Naive thymus-derived CD8-positive, alpha-beta T cell (primary cell): ENCODE measurements around the gene NUTM2D. TPM values are rescaled to one million over a fixed set of nuclear protein-coding genes. Genes with fewer than 3 reads are reported as not detected.
A peak's percentile ranks its signal among the peaks of the same experiment; 100 is the strongest.
"Not testable (repeated sequence)": the region's sequence is repeated elsewhere in the genome, so short reads cannot be mapped to it uniquely, and the experiment has no call there.

Source experiments
- ATAC-seq, 2 donors: fragments of 150-1000 bp; cut with Tn5 transposase in 1 of 2; sonication (Bioruptor Pico), chemical (Tn5 transposase) in 1 of 2; 1 replicate in 1 of 2; 2 replicates in 1 of 2; pipeline ENCODE4 v1.10.0; 2021; ENCODE audit warnings: mild to moderate bottlenecking in 2 of 2, moderate library complexity in 2 of 2
- POLR2A ChIA-PET: fragments of 350-600 bp; sonication (Branson Sonifier 250); formaldehyde crosslinking; loops from one replicate; lab custom pipeline; 2021; ENCODE audit warnings: antibody characterized with exemption; lab: Charles Lee
- DNase-seq, 10 donors: peaks; one replicate each; pipeline versions ENCODE4 v3.0.0 to v3.0.0-alpha.2; 2020 to 2022
- H3K27ac Mint-ChIP-seq, 10 donors: one replicate each; pipeline ENCODE4 v1.8.0; 2020 to 2022; ENCODE audit warnings: mild to moderate bottlenecking in 10 of 10, mixed read lengths in 10 of 10, moderate library complexity in 4 of 10, inconsistent platforms in 1 of 10
- H3K27me3 Mint-ChIP-seq, 5 donors: one replicate each; pipeline ENCODE4 v1.8.0; 2021 to 2022; ENCODE audit warnings: mixed read lengths in 5 of 5
- H3K36me3 Mint-ChIP-seq, 3 donors: one replicate each; pipeline ENCODE4 v1.8.0; 2020 to 2022; ENCODE audit warnings: mixed read lengths in 3 of 3, mild to moderate bottlenecking in 2 of 3, inconsistent platforms in 1 of 3
- H3K4me1 Mint-ChIP-seq, 4 donors: one replicate each; pipeline ENCODE4 v1.8.0; 2021 to 2022; ENCODE audit warnings: mixed read lengths in 4 of 4
- H3K4me3 Mint-ChIP-seq, 10 donors: one replicate each; pipeline ENCODE4 v1.8.0; 2020 to 2022; ENCODE audit warnings: mild to moderate bottlenecking in 10 of 10, mixed read lengths in 10 of 10, moderate library complexity in 6 of 10, inconsistent platforms in 1 of 10
- H3K9me3 Mint-ChIP-seq, 9 donors: one replicate each; pipeline ENCODE4 v1.8.0; 2020 to 2022; ENCODE audit warnings: mixed read lengths in 9 of 9, mild to moderate bottlenecking in 3 of 9, inconsistent platforms in 1 of 9, moderate library complexity in 1 of 9
- polyA plus RNA-seq, 3 donors: library from polyadenylated mRNA; unstranded; fragments of 300-500 nt; fragmentation: Illumina TruSeq; gene quantifications; one replicate each; pipeline ENCODE4 v1.2.3, GENCODE V29; 2021
- total RNA-seq, 8 experiments: library from RNA in 2 of 8; stranded (reverse) in 2 of 8; gene quantifications; one replicate each; pipeline ENCODE4 v1.2.3 and lab custom pipeline; 2021 to 2026

The NUTM2D gene
- total and polyA plus RNA-seq, 5 experiments from 2014 or later = 0.15 to 6.6 (median 3.0) TPM; not detected in 1

GRCh38 chr10:87341546-87342142, 15.9 kb upstream of the NUTM2D start:
- H3K27ac Mint-ChIP-seq = peak overlapping the region in 6 of 10 donors; percentile 40 to 94 (median 66)
- H3K27me3 Mint-ChIP-seq, POLR2A ChIA-PET, H3K36me3 Mint-ChIP-seq, H3K9me3 Mint-ChIP-seq: not testable (repeated sequence)
- peak in 1 of 2 donors; percentile 11 for ATAC-seq
- peaks cover 3 to 27% (median 24%) of the 10 kb centered on the region in 4 donors for H3K4me1 Mint-ChIP-seq
- peak in 4 of 10 donors; percentile 1 to 9 (median 4) for DNase-seq
- H3K4me3 Mint-ChIP-seq = peak overlapping the region; percentile 83 to 94 (median 91)

- H3K27me3 Mint-ChIP-seq, H3K9me3 Mint-ChIP-seq, H3K36me3 Mint-ChIP-seq, POLR2A ChIA-PET: not testable (repeated sequence)
- ATAC-seq = peak; percentile 84 to 86
- Mint-ChIP-seq H3K27ac (peak overlapping the region in 9 of 10 donors; percentile 77 to 97 (median 95)), H3K4me3 (peak overlapping the region; percentile 83 to 98 (median 92)), H3K4me1 (peaks cover 3 to 27% (median 24%) of the 10 kb centered on the region in 4 donors)
- DNase-seq = peak; percentile 61 to 88 (median 74)
Measured at GRCh38 chr10:87342249-87342710, 15.3 kb upstream of the NUTM2D start.

- Mint-ChIP-seq H3K27ac (peak overlapping the region in 9 of 10 donors; percentile 77 to 97 (median 95)), H3K4me3 (peak overlapping the region; percentile 83 to 98 (median 92)), H3K4me1 (peaks cover 3 to 25% (median 21%) of the 10 kb centered on the region in 4 donors)
- H3K9me3 Mint-ChIP-seq, POLR2A ChIA-PET, H3K27me3 Mint-ChIP-seq, H3K36me3 Mint-ChIP-seq: not testable (repeated sequence)
- DNase-seq (peak; percentile 73 to 92 (median 81)), ATAC-seq (peak; percentile 76 to 79)
Measured at GRCh38 chr10:87342711-87343258, 14.8 kb upstream of the NUTM2D start.

GRCh38 chr10:87345743-87346142, 11.8 kb upstream of the NUTM2D start:
- H3K36me3 Mint-ChIP-seq = not testable (repeated sequence)

GRCh38 chr10:87350161-87350560, 7.4 kb upstream of the NUTM2D start:
- H3K4me3 Mint-ChIP-seq, ATAC-seq, H3K27ac Mint-ChIP-seq, H3K36me3 Mint-ChIP-seq, H3K27me3 Mint-ChIP-seq, DNase-seq, POLR2A ChIA-PET, H3K4me1 Mint-ChIP-seq, H3K9me3 Mint-ChIP-seq: not testable (repeated sequence)

More at GRCh38 chr10:87345743-87346142, 11.8 kb upstream of the NUTM2D start:
- H3K27me3 Mint-ChIP-seq, H3K27ac Mint-ChIP-seq, POLR2A ChIA-PET, DNase-seq, H3K4me1 Mint-ChIP-seq, H3K4me3 Mint-ChIP-seq, ATAC-seq, H3K9me3 Mint-ChIP-seq: not testable (repeated sequence)

GRCh38 chr10:87352825-87353224, 4.7 kb upstream of the NUTM2D start:
- H3K4me3 Mint-ChIP-seq, H3K27ac Mint-ChIP-seq, H3K9me3 Mint-ChIP-seq, H3K36me3 Mint-ChIP-seq, ATAC-seq, POLR2A ChIA-PET, H3K4me1 Mint-ChIP-seq, H3K27me3 Mint-ChIP-seq, DNase-seq: not testable (repeated sequence)

- H3K36me3 Mint-ChIP-seq, H3K4me3 Mint-ChIP-seq, DNase-seq, H3K27ac Mint-ChIP-seq, POLR2A ChIA-PET, ATAC-seq, H3K4me1 Mint-ChIP-seq, H3K9me3 Mint-ChIP-seq, H3K27me3 Mint-ChIP-seq: not testable (repeated sequence)
Measured at GRCh38 chr10:87355110-87355509, 2.4 kb upstream of the NUTM2D start.

GRCh38 chr10:87358159-87358558, 615 bp downstream of the NUTM2D start:
- DNase-seq, POLR2A ChIA-PET, ATAC-seq, H3K27ac Mint-ChIP-seq, H3K36me3 Mint-ChIP-seq, H3K4me1 Mint-ChIP-seq, H3K27me3 Mint-ChIP-seq, H3K4me3 Mint-ChIP-seq, H3K9me3 Mint-ChIP-seq: not testable (repeated sequence)

- H3K4me3 Mint-ChIP-seq, H3K4me1 Mint-ChIP-seq, H3K27me3 Mint-ChIP-seq, POLR2A ChIA-PET, DNase-seq, H3K27ac Mint-ChIP-seq, H3K36me3 Mint-ChIP-seq, ATAC-seq, H3K9me3 Mint-ChIP-seq: not testable (repeated sequence)
Measured at GRCh38 chr10:87369514-87370112, 12.1 kb downstream of the NUTM2D start.

GRCh38 chr10:87374091-87374490, 16.5 kb downstream of the NUTM2D start:
- H3K4me1 Mint-ChIP-seq, H3K27me3 Mint-ChIP-seq, ATAC-seq, H3K36me3 Mint-ChIP-seq, H3K4me3 Mint-ChIP-seq, POLR2A ChIA-PET, H3K9me3 Mint-ChIP-seq, H3K27ac Mint-ChIP-seq, DNase-seq: not testable (repeated sequence)

- DNase-seq, H3K27me3 Mint-ChIP-seq, ATAC-seq, H3K4me1 Mint-ChIP-seq, POLR2A ChIA-PET, H3K36me3 Mint-ChIP-seq, H3K9me3 Mint-ChIP-seq, H3K4me3 Mint-ChIP-seq, H3K27ac Mint-ChIP-seq: not testable (repeated sequence)
Measured at GRCh38 chr10:87379115-87379514, 21.6 kb downstream of the NUTM2D start.

- H3K4me1 Mint-ChIP-seq, H3K36me3 Mint-ChIP-seq, H3K27me3 Mint-ChIP-seq, H3K9me3 Mint-ChIP-seq, H3K4me3 Mint-ChIP-seq, DNase-seq, H3K27ac Mint-ChIP-seq, POLR2A ChIA-PET, ATAC-seq: not testable (repeated sequence)
Measured at GRCh38 chr10:87383149-87383857, 25.8 kb downstream of the NUTM2D start.

- POLR2A ChIA-PET, H3K27me3 Mint-ChIP-seq, DNase-seq, H3K9me3 Mint-ChIP-seq, H3K4me1 Mint-ChIP-seq, H3K27ac Mint-ChIP-seq, H3K36me3 Mint-ChIP-seq, H3K4me3 Mint-ChIP-seq, ATAC-seq: not testable (repeated sequence)
Measured at GRCh38 chr10:87384283-87384682, 26.7 kb downstream of the NUTM2D start.
